ENCODE measurements around the gene ASPG. TPM values are rescaled to one million over a fixed set of nuclear protein-coding genes. Genes with fewer than 3 reads are reported as not detected.

ASPG gene
- total and polyA plus RNA-seq, 2 experiments from 2014 or later = not detected

- Histone ChIP-seq H3K4me1 (ENCODE audit: insufficient read depth) (no peaks in the 10 kb centered on the region), H3K9me2 (ENCODE audit: insufficient read depth) (no peaks in the 10 kb centered on the region), H3K4me2 (ENCODE audit: unreplicated experiment) (no peak overlapping the region), H3K9ac (no peak overlapping the region), H3K4me3 (no peak overlapping the region), H3K27me3 (replicated peaks; ENCODE audit: insufficient read depth) (no peaks in the 10 kb centered on the region), H3F3A (ENCODE audit: insufficient read depth) (no peaks in the 10 kb centered on the region), H3K36me3 (ENCODE audit: low read depth) (no peaks in the 10 kb centered on the region), H3K79me2 (ENCODE audit: insufficient read depth) (no peaks in the 10 kb centered on the region), H3K9me3 (ENCODE audit: low read depth) (no peaks in the 10 kb centered on the region), H2AFZ (no peak overlapping the region), H3K27ac (no peak overlapping the region), H4K20me1 (ENCODE audit: insufficient read depth) (no peaks in the 10 kb centered on the region)
- WGBS, 2 experiments (ENCODE audit: low coverage in 1 of 2, low lambda C conversion rate in 2 of 2, missing lambda C conversion rate in 2 of 2) = 81 to 82% methylated on average over 40 to 42 of the region's 42 CpGs
- no peak for DNase-seq
- in situ Hi-C loops (cut with MboI) = no loop called here
- no peak for TF ChIP-seq EZH2phosphoT487 (IDR thresholded peaks at IDR 0.05; ENCODE audit: insufficient read depth, low read depth)
Measured at GRCh38 chr14:104157016-104157928, 71.8 kb downstream of the ASPG start.

- Histone ChIP-seq H3K4me3 (no peak overlapping the region), H3K4me1 (ENCODE audit: insufficient read depth) (no peaks in the 10 kb centered on the region), H3K79me2 (ENCODE audit: insufficient read depth) (no peaks in the 10 kb centered on the region), H3K9ac (no peak overlapping the region), H2AFZ (no peak overlapping the region), H3K9me3 (ENCODE audit: low read depth) (no peaks in the 10 kb centered on the region), H3K27ac (no peak overlapping the region), H3K4me2 (ENCODE audit: unreplicated experiment) (no peak overlapping the region), H3K27me3 (replicated peaks; ENCODE audit: insufficient read depth) (no peaks in the 10 kb centered on the region), H4K20me1 (ENCODE audit: insufficient read depth) (no peaks in the 10 kb centered on the region), H3K9me2 (ENCODE audit: insufficient read depth) (no peaks in the 10 kb centered on the region), H3F3A (ENCODE audit: insufficient read depth) (no peaks in the 10 kb centered on the region), H3K36me3 (ENCODE audit: low read depth) (no peaks in the 10 kb centered on the region)
- in situ Hi-C loops (cut with MboI) = no loop called here
- TF ChIP-seq EZH2 (IDR thresholded peaks at IDR 0.05; ENCODE audit: insufficient read depth, poor library complexity, severe bottlenecking) (no peak), EZH2phosphoT487 (IDR thresholded peaks at IDR 0.05; ENCODE audit: insufficient read depth, low read depth) (no peak)
- DNase-seq = no peak
- 76 to 81% methylated on average over 46 to 51 of the region's 51 CpGs for WGBS, 2 experiments (ENCODE audit: low coverage in 1 of 2, low lambda C conversion rate in 2 of 2, missing lambda C conversion rate in 2 of 2)
Measured at GRCh38 chr14:104158827-104159798, 73.6 kb downstream of the ASPG start.

GRCh38 chr14:104159990-104160389 is 74.5 kb downstream of the ASPG start:
- Histone ChIP-seq H3K4me3 (no peak overlapping the region), H3K4me2 (ENCODE audit: unreplicated experiment) (no peak overlapping the region), H3K9me3 (ENCODE audit: low read depth) (no peaks in the 10 kb centered on the region), H3K79me2 (ENCODE audit: insufficient read depth) (no peaks in the 10 kb centered on the region), H3K9ac (no peak overlapping the region), H3K27me3 (replicated peaks; ENCODE audit: insufficient read depth) (no peaks in the 10 kb centered on the region), H3K9me2 (ENCODE audit: insufficient read depth) (no peaks in the 10 kb centered on the region), H3F3A (ENCODE audit: insufficient read depth) (no peaks in the 10 kb centered on the region), H3K4me1 (ENCODE audit: insufficient read depth) (no peaks in the 10 kb centered on the region), H4K20me1 (ENCODE audit: insufficient read depth) (no peaks in the 10 kb centered on the region), H3K27ac (no peak overlapping the region), H2AFZ (no peak overlapping the region), H3K36me3 (ENCODE audit: low read depth) (no peaks in the 10 kb centered on the region)
- in situ Hi-C loops (cut with MboI) = no loop called here
- no peak for DNase-seq
- TF ChIP-seq EZH2 (IDR thresholded peaks at IDR 0.05; ENCODE audit: insufficient read depth, poor library complexity, severe bottlenecking) (no peak), EZH2phosphoT487 (IDR thresholded peaks at IDR 0.05; ENCODE audit: insufficient read depth, low read depth) (no peak)
- WGBS, 2 experiments (ENCODE audit: low coverage in 1 of 2, low lambda C conversion rate in 2 of 2, missing lambda C conversion rate in 2 of 2) = 69 to 72% methylated on average over 8 to 9 of the region's 9 CpGs

- Histone ChIP-seq H3K36me3 (ENCODE audit: low read depth) (no peaks in the 10 kb centered on the region), H3K4me2 (ENCODE audit: unreplicated experiment) (no peak overlapping the region), H2AFZ (no peak overlapping the region), H3K4me3 (no peak overlapping the region), H3K27me3 (replicated peaks; ENCODE audit: insufficient read depth) (no peaks in the 10 kb centered on the region), H3K27ac (no peak overlapping the region), H3K9me2 (ENCODE audit: insufficient read depth) (no peaks in the 10 kb centered on the region), H3K79me2 (ENCODE audit: insufficient read depth) (no peaks in the 10 kb centered on the region), H3K9me3 (ENCODE audit: low read depth) (no peaks in the 10 kb centered on the region), H3F3A (ENCODE audit: insufficient read depth) (no peaks in the 10 kb centered on the region), H4K20me1 (ENCODE audit: insufficient read depth) (no peaks in the 10 kb centered on the region), H3K4me1 (ENCODE audit: insufficient read depth) (no peaks in the 10 kb centered on the region), H3K9ac (no peak overlapping the region)
- WGBS, 2 experiments (ENCODE audit: low coverage in 1 of 2, low lambda C conversion rate in 2 of 2, missing lambda C conversion rate in 2 of 2) = 65 to 68% methylated on average over 23 of the region's 23 CpGs
- TF ChIP-seq EZH2phosphoT487 (IDR thresholded peaks at IDR 0.05; ENCODE audit: insufficient read depth, low read depth) = no peak
- no peak for TF ChIP-seq EZH2 (IDR thresholded peaks at IDR 0.05; ENCODE audit: insufficient read depth, poor library complexity, severe bottlenecking)
- no peak for DNase-seq
- in situ Hi-C loops (cut with MboI) = no loop called here
Measured at GRCh38 chr14:104161602-104162367, 76.3 kb downstream of the ASPG start.

All from GM23248 (cell line).